ENCODE results near the gene CHIC1. TPM values are rescaled to one million over a fixed set of nuclear protein-coding genes. Genes with fewer than 3 reads are reported as not detected.
A peak's percentile ranks its signal among the peaks of the same experiment; 100 is the strongest.
"Not testable (repeated sequence)": the region's sequence is repeated elsewhere in the genome, so short reads cannot be mapped to it uniquely, and the experiment has no call there.

Gene CHIC1
- total RNA-seq, 1 donor from 2014 or later: 14.0 TPM

DNA sequence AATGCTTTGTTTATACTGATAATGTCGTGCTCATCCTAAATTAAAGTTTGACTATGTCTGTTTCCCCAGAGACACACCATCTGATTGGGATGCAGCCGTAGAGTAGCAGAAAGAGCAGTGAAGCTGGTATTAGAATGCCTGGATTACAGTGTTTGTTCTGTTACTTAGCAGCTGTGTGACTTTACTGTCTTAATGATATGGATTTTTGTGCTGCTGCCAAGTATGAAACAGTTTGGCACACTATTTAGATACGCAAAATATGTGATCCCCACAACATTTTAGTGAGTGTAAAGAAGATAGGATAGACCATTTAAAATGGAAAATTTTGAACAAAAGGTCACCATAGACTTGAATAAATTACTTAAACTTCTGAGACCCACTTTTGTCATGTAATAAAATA is 1.2 kb upstream of the CHIC1 start:
- ChIA-PET CTCF (no interaction called here), POLR2A (no interaction called here)
- intact Hi-C loops (cut with micrococcal nuclease): loop anchor here (2.0 kb wide), 1 partner anchor 731 kb away; no protein-coding TSS in a partner anchor
- Mint-ChIP-seq H3K36me3 (ENCODE audit: low read depth) (peaks cover 5% of the 10 kb centered on the region), H3K27me3 (no peaks in the 10 kb centered on the region), H3K4me1 (peaks cover 27% of the 10 kb centered on the region), H3K27ac (no peak overlapping the region), H3K4me3 (no peak overlapping the region), H3K9me3 (no peaks in the 10 kb centered on the region)
- TF ChIP-seq, protein P1, sequence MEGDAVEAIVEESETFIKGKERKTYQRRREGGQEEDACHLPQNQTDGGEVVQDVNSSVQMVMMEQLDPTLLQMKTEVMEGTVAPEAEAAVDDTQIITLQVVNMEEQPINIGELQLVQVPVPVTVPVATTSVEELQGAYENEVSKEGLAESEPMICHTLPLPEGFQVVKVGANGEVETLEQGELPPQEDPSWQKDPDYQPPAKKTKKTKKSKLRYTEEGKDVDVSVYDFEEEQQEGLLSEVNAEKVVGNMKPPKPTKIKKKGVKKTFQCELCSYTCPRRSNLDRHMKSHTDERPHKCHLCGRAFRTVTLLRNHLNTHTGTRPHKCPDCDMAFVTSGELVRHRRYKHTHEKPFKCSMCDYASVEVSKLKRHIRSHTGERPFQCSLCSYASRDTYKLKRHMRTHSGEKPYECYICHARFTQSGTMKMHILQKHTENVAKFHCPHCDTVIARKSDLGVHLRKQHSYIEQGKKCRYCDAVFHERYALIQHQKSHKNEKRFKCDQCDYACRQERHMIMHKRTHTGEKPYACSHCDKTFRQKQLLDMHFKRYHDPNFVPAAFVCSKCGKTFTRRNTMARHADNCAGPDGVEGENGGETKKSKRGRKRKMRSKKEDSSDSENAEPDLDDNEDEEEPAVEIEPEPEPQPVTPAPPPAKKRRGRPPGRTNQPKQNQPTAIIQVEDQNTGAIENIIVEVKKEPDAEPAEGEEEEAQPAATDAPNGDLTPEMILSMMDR (IDR thresholded peaks at IDR 0.05): no peak
- no peak for DNase-seq
- no peak for ATAC-seq (ENCODE audit: low read depth)

DNA sequence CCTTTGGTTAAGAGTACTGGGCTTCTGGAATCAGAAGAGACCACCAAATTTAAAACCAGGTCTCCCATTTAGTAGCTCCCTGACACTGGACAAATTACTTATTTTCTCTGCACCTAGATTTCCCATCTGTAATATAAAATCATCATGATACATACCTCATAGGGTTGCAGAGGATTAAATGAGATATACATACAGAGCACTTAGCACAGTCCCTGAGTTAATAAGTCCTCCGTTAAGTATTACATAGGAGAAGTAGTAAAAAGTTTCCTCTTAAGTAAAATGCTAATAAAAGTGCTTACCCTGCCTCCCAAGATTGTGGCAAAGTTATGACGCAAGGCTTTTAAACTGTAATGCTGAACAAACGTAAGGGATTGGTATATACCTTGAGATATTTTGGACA is 539 bp upstream of the CHIC1 start:
- ATAC-seq (ENCODE audit: low read depth) (no peak), DNase-seq (no peak)
- Mint-ChIP-seq H3K27me3 (no peaks in the 10 kb centered on the region), H3K27ac (peak overlapping the region; percentile 99), H3K4me3 (peak overlapping the region; percentile 97), H3K9me3 (no peaks in the 10 kb centered on the region), H3K4me1 (peaks cover 27% of the 10 kb centered on the region), H3K36me3 (ENCODE audit: low read depth) (peaks cover 5% of the 10 kb centered on the region)
- TF ChIP-seq, protein P1 (IDR thresholded peaks at IDR 0.05): no peak
- intact Hi-C loops (cut with micrococcal nuclease): loop anchor here (2.0 kb wide), 1 partner anchor 730 kb away; no protein-coding TSS in a partner anchor
- ChIA-PET POLR2A (no interaction called here), CTCF (no interaction called here)

DNA sequence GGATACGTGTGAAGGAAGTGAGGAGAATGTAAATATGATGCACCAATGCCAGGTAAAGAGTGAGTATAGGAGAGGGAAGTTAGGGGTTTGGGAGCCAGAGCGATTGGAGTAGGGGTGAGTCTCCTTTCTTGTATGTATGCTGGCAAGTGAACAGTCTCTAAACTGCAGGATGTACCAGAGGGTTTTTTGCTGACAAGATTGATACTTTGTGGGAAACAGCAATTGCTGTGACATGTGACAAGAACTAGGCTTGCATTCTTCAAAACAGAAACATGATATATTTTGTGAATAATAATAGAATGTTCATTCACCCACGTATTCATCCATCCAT is 706 bp downstream of the CHIC1 start:
- CTCF ChIA-PET: no interaction called here
- peak; percentile 45 for ATAC-seq (ENCODE audit: low read depth)

DNA sequence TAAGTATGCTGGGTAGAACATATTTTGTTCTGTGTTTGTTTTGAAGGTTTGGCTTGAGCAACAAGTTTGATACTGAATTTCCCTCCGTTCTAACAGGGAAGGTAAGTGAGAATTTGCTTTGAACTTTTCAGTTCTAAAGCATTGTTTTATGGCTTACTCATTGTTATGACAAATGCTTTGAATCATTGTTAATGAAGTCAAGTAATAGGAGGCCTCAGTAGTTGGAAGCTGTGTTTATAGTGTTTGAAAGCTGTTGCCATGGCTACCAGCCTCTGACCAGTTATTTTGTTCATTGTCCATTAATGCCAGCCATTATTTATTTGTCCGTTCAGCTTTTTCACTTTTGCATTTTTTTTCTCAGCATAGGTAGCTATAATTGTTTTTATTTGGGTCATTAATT is 14.4 kb downstream of the CHIC1 start:
- intact Hi-C loops (cut with micrococcal nuclease): no loop called here
- H3K4me3 Mint-ChIP-seq: no peak overlapping the region
- peaks cover 2% of the 10 kb centered on the region for H3K4me1 Mint-ChIP-seq
- POLR2A ChIA-PET: no interaction called here
- DNase-seq (no peak), ATAC-seq (ENCODE audit: low read depth) (no peak)
- H3K9me3 Mint-ChIP-seq: no peaks in the 10 kb centered on the region
- H3K36me3 Mint-ChIP-seq (ENCODE audit: low read depth): peaks cover 7% of the 10 kb centered on the region
- TF ChIP-seq, protein P1 (IDR thresholded peaks at IDR 0.05): no peak
- H3K27me3 Mint-ChIP-seq: no peaks in the 10 kb centered on the region
- no peak overlapping the region for H3K27ac Mint-ChIP-seq
- CTCF ChIA-PET: no interaction called here

More for the DNA sequence above, 706 bp downstream of the CHIC1 start:
- peak overlapping the region; percentile 99 for H3K27ac Mint-ChIP-seq
- peak overlapping the region; percentile 97 for H3K4me3 Mint-ChIP-seq
- peaks cover 27% of the 10 kb centered on the region for H3K4me1 Mint-ChIP-seq
- H3K9me3 Mint-ChIP-seq: no peaks in the 10 kb centered on the region
- TF ChIP-seq, protein P1 (IDR thresholded peaks at IDR 0.05): no peak
- H3K27me3 Mint-ChIP-seq: no peaks in the 10 kb centered on the region
- POLR2A ChIA-PET: no interaction called here
- no peak for DNase-seq
- peaks cover 5% of the 10 kb centered on the region for H3K36me3 Mint-ChIP-seq (ENCODE audit: low read depth)
- intact Hi-C loops (cut with micrococcal nuclease): loop anchor here (1.0 to 2.0 kb wide), 2 partner anchors 381 to 729 kb away; no protein-coding TSS in a partner anchor

DNA sequence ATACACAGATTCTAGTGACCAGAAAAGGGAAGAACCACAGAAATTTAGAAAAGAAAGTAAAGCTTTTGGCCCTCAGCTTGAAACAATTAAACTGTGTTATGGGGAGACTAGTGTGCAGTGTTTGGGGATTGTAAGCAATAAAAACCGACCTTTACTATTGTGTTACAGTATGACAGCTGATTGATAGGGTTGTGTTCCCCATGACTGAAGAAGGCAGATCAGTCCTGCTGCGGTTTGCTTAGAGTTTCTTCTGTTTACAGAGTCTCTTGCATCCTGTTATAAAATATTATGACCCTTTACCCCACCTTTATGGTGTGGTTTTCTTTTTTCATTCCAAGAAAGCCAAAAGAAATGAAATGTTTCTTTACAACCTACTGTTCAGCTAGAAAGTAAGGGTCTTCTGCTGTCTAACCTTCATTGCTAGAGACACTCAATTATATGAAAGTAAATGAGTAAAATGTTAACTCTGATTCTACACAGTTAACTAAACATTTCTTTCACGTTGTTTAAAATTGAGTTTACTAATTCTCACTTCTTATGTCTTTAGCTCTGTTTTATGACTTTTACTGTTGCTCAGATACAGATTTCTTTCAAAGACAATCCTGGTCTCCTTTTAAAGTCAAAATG is 18.1 kb downstream of the CHIC1 start:
- TF ChIP-seq, protein P1 (IDR thresholded peaks at IDR 0.05): no peak
- Mint-ChIP-seq H3K9me3 (no peaks in the 10 kb centered on the region), H3K4me3 (no peak overlapping the region), H3K27ac (no peak overlapping the region), H3K36me3 (ENCODE audit: low read depth) (peaks cover 14% of the 10 kb centered on the region), H3K4me1 (peaks cover 2% of the 10 kb centered on the region), H3K27me3 (no peaks in the 10 kb centered on the region)
- ATAC-seq (ENCODE audit: low read depth) (no peak), DNase-seq (no peak)
- ChIA-PET CTCF (no interaction called here), POLR2A (no interaction called here)
- intact Hi-C loops (cut with micrococcal nuclease): no loop called here

DNA sequence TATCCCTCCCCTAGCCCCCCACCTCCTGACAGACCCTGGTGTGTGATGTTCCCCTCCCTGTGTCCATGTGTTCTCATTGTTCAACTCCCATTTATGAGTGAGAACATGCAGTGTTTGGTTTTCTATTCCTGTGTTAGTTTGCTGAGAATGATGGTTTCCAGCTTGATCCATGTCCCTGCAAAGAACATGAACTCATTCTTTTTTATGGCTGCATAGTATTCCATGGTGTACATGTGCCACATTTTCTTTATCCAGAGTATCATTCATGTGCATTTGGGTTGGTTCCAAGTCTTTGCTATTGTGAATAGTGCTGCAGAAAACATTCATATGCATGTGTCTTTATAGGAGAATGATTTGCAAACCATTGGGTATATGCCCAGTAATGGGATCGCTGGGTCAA is 34.8 kb downstream of the CHIC1 start:
- DNase-seq; CTCF ChIA-PET; H3K4me1 Mint-ChIP-seq; intact Hi-C loops (cut with micrococcal nuclease); H3K27me3 Mint-ChIP-seq; POLR2A ChIA-PET; H3K4me3 Mint-ChIP-seq; H3K9me3 Mint-ChIP-seq; ATAC-seq (ENCODE audit: low read depth); H3K27ac Mint-ChIP-seq: not testable (repeated sequence)
- peaks cover 33% of the 10 kb centered on the region for H3K36me3 Mint-ChIP-seq (ENCODE audit: low read depth)

Data from activated B cell treated with CpG ODN at 0.5 μM for 24 hours (primary cell).